Measurements from ENCODE around the gene SNRK.

Gene SNRK

GRCh38 chr3:43400167-43400566 lies 113.8 kb downstream of the SNRK start:
- H3K4me1 ChIP-seq (ENCODE audit: insufficient read depth, low read length, poor library complexity, severe bottlenecking) = no peaks in the 10 kb centered on the region
- H3K79me2 ChIP-seq (ENCODE audit: insufficient read depth, low read length) = no peaks in the 10 kb centered on the region
- H3K9me3 ChIP-seq (ENCODE audit: insufficient read depth, low read depth, low read length) = no peaks in the 10 kb centered on the region
- no peak overlapping the region for H3K9ac ChIP-seq (ENCODE audit: low read depth, low read length, poor library complexity, severe bottlenecking)
- H3K4me3 ChIP-seq (ENCODE audit: low read length, poor library complexity, severe bottlenecking) = no peak overlapping the region
- no peak overlapping the region for H2AFZ ChIP-seq (ENCODE audit: low read length)
- no peaks in the 10 kb centered on the region for H3K9me2 ChIP-seq (replicated peaks; ENCODE audit: low read depth, low read length)
- H3F3A ChIP-seq (ENCODE audit: low read depth) = peaks cover 4% of the 10 kb centered on the region; the same call in 1 of the 2 replicates
- H3K27me3 ChIP-seq (ENCODE audit: insufficient read depth, low read length, poor library complexity, severe bottlenecking) = no peaks in the 10 kb centered on the region
- H3K4me2 ChIP-seq (ENCODE audit: low read depth, low read length, poor library complexity, severe bottlenecking) = no peak overlapping the region
- no peaks in the 10 kb centered on the region for H3K36me3 ChIP-seq (ENCODE audit: insufficient read depth, low read length)
- TF ChIP-seq EZH2phosphoT487 (IDR thresholded peaks at IDR 0.05; ENCODE audit: borderline replicate concordance) (no peak), CTCF (conservative IDR thresholded peaks at IDR 0.05; ENCODE audit: low read length) (no peak)
- no peaks in the 10 kb centered on the region for H4K20me1 ChIP-seq (ENCODE audit: insufficient read depth, low read length, poor library complexity, severe bottlenecking)
